ENCODE results near the gene TLE1.
"Not testable (repeated sequence)": the region's sequence is repeated elsewhere in the genome, so short reads cannot be mapped to it uniquely, and the experiment has no call there.

The TLE1 gene

GRCh38 chr9:81608289-81608657 is 81.1 kb downstream of the TLE1 start:
- H3K4me1 Mint-ChIP-seq, result no peaks in the 10 kb centered on the region
- H3K9me3 Mint-ChIP-seq, result peaks cover 31% of the 10 kb centered on the region
- H3K27ac Mint-ChIP-seq (ENCODE audit: low read depth), result no peak overlapping the region
- H3K4me3 Mint-ChIP-seq, result no peak overlapping the region
- no peaks in the 10 kb centered on the region for H3K27me3 Mint-ChIP-seq
- H3K36me3 Mint-ChIP-seq (ENCODE audit: insufficient read depth), result peaks cover 1% of the 10 kb centered on the region
- ATAC-seq (replicated peaks; ENCODE audit: extremely low read depth, poor library complexity, severe bottlenecking) (no peak), DNase-seq (ENCODE audit: low spot score in 2 of 2) (no peak)

GRCh38 chr9:81607593-81608288 is 81.6 kb downstream of the TLE1 start:
- H3K27me3 Mint-ChIP-seq, result no peaks in the 10 kb centered on the region
- ATAC-seq (replicated peaks; ENCODE audit: extremely low read depth, poor library complexity, severe bottlenecking), result no peak
- H3K27ac Mint-ChIP-seq (ENCODE audit: low read depth), result no peak overlapping the region
- no peak overlapping the region for H3K4me3 Mint-ChIP-seq
- H3K4me1 Mint-ChIP-seq, result no peaks in the 10 kb centered on the region
- peaks cover 1% of the 10 kb centered on the region for H3K36me3 Mint-ChIP-seq (ENCODE audit: insufficient read depth)
- peaks cover 33% of the 10 kb centered on the region for H3K9me3 Mint-ChIP-seq
- DNase-seq (ENCODE audit: low spot score in 2 of 2), result no peak

GRCh38 chr9:81606261-81606660 is 83.1 kb downstream of the TLE1 start:
- H3K4me1 Mint-ChIP-seq; H3K27ac Mint-ChIP-seq (ENCODE audit: low read depth); ATAC-seq (replicated peaks; ENCODE audit: extremely low read depth, poor library complexity, severe bottlenecking); H3K27me3 Mint-ChIP-seq; DNase-seq (ENCODE audit: low spot score in 2 of 2); H3K4me3 Mint-ChIP-seq; H3K36me3 Mint-ChIP-seq (ENCODE audit: insufficient read depth): not testable (repeated sequence)
- H3K9me3 Mint-ChIP-seq, result peaks cover 36% of the 10 kb centered on the region

- no peaks in the 10 kb centered on the region for H3K4me1 Mint-ChIP-seq
- H3K9me3 Mint-ChIP-seq, result peaks cover 31% of the 10 kb centered on the region
- no peak for ATAC-seq (replicated peaks; ENCODE audit: extremely low read depth, poor library complexity, severe bottlenecking)
- H3K27me3 Mint-ChIP-seq, result no peaks in the 10 kb centered on the region
- no peak for DNase-seq (ENCODE audit: low spot score in 2 of 2)
- no peak overlapping the region for H3K27ac Mint-ChIP-seq (ENCODE audit: low read depth)
- H3K4me3 Mint-ChIP-seq, result no peak overlapping the region
- peaks cover 1% of the 10 kb centered on the region for H3K36me3 Mint-ChIP-seq (ENCODE audit: insufficient read depth)
These were observed 84.1 kb downstream of the TLE1 start for GRCh38 chr9:81605170-81605670.

- ATAC-seq (replicated peaks; ENCODE audit: extremely low read depth, poor library complexity, severe bottlenecking) (no peak), DNase-seq (ENCODE audit: low spot score in 2 of 2) (no peak)
- no peak overlapping the region for H3K27ac Mint-ChIP-seq (ENCODE audit: low read depth)
- no peaks in the 10 kb centered on the region for H3K27me3 Mint-ChIP-seq
- H3K36me3 Mint-ChIP-seq (ENCODE audit: insufficient read depth), result peaks cover 1% of the 10 kb centered on the region
- no peaks in the 10 kb centered on the region for H3K4me1 Mint-ChIP-seq
- H3K9me3 Mint-ChIP-seq, result peaks cover 31% of the 10 kb centered on the region
- H3K4me3 Mint-ChIP-seq, result no peak overlapping the region
These were observed 84.8 kb downstream of the TLE1 start for GRCh38 chr9:81604306-81605169.

GRCh38 chr9:81602887-81603680 is 86.3 kb downstream of the TLE1 start:
- peaks cover 36% of the 10 kb centered on the region for H3K9me3 Mint-ChIP-seq
- DNase-seq (ENCODE audit: low spot score in 2 of 2), result no peak
- H3K4me1 Mint-ChIP-seq, result no peaks in the 10 kb centered on the region
- no peaks in the 10 kb centered on the region for H3K27me3 Mint-ChIP-seq
- H3K27ac Mint-ChIP-seq (ENCODE audit: low read depth), result no peak overlapping the region
- no peak overlapping the region for H3K4me3 Mint-ChIP-seq
- ATAC-seq (replicated peaks; ENCODE audit: extremely low read depth, poor library complexity, severe bottlenecking), result no peak
- H3K36me3 Mint-ChIP-seq (ENCODE audit: insufficient read depth), result peaks cover 1% of the 10 kb centered on the region

- no peak overlapping the region for H3K27ac Mint-ChIP-seq (ENCODE audit: low read depth)
- no peak overlapping the region for H3K4me3 Mint-ChIP-seq
- peaks cover 30% of the 10 kb centered on the region for H3K9me3 Mint-ChIP-seq
- no peaks in the 10 kb centered on the region for H3K27me3 Mint-ChIP-seq
- ATAC-seq (replicated peaks; ENCODE audit: extremely low read depth, poor library complexity, severe bottlenecking) (no peak), DNase-seq (ENCODE audit: low spot score in 2 of 2) (no peak)
- H3K36me3 Mint-ChIP-seq (ENCODE audit: insufficient read depth), result peaks cover 1% of the 10 kb centered on the region
- H3K4me1 Mint-ChIP-seq, result no peaks in the 10 kb centered on the region
These were observed 87.4 kb downstream of the TLE1 start for GRCh38 chr9:81601639-81602623.

GRCh38 chr9:81600631-81601030 is 88.7 kb downstream of the TLE1 start:
- no peaks in the 10 kb centered on the region for H3K4me1 Mint-ChIP-seq
- DNase-seq (ENCODE audit: low spot score in 2 of 2) (no peak), ATAC-seq (replicated peaks; ENCODE audit: extremely low read depth, poor library complexity, severe bottlenecking) (no peak)
- H3K27me3 Mint-ChIP-seq, result no peaks in the 10 kb centered on the region
- H3K4me3 Mint-ChIP-seq, result no peak overlapping the region
- H3K27ac Mint-ChIP-seq (ENCODE audit: low read depth), result no peak overlapping the region
- H3K9me3 Mint-ChIP-seq, result peaks cover 26% of the 10 kb centered on the region
- no peaks in the 10 kb centered on the region for H3K36me3 Mint-ChIP-seq (ENCODE audit: insufficient read depth)

- no peak overlapping the region for H3K27ac Mint-ChIP-seq (ENCODE audit: low read depth)
- peaks cover 24% of the 10 kb centered on the region for H3K9me3 Mint-ChIP-seq
- DNase-seq (ENCODE audit: low spot score in 2 of 2), result no peak
- ATAC-seq (replicated peaks; ENCODE audit: extremely low read depth, poor library complexity, severe bottlenecking), result no peak
- H3K36me3 Mint-ChIP-seq (ENCODE audit: insufficient read depth), result no peaks in the 10 kb centered on the region
- no peaks in the 10 kb centered on the region for H3K27me3 Mint-ChIP-seq
- H3K4me3 Mint-ChIP-seq, result no peak overlapping the region
- H3K4me1 Mint-ChIP-seq, result no peaks in the 10 kb centered on the region
These were observed 89.5 kb downstream of the TLE1 start for GRCh38 chr9:81599837-81600236.

- DNase-seq (ENCODE audit: low spot score in 2 of 2) (no peak), ATAC-seq (replicated peaks; ENCODE audit: extremely low read depth, poor library complexity, severe bottlenecking) (no peak)
- Mint-ChIP-seq H3K36me3 (ENCODE audit: insufficient read depth) (no peaks in the 10 kb centered on the region), H3K27ac (ENCODE audit: low read depth) (no peak overlapping the region), H3K9me3 (peaks cover 17% of the 10 kb centered on the region), H3K4me1 (no peaks in the 10 kb centered on the region), H3K4me3 (no peak overlapping the region), H3K27me3 (no peaks in the 10 kb centered on the region)
These were observed 90.5 kb downstream of the TLE1 start for GRCh38 chr9:81598811-81599210.

GRCh38 chr9:81598123-81598497 is 91.2 kb downstream of the TLE1 start:
- H3K9me3 Mint-ChIP-seq, result peaks cover 17% of the 10 kb centered on the region
- H3K27me3 Mint-ChIP-seq, result no peaks in the 10 kb centered on the region
- ATAC-seq (replicated peaks; ENCODE audit: extremely low read depth, poor library complexity, severe bottlenecking) (no peak), DNase-seq (ENCODE audit: low spot score in 2 of 2) (no peak)
- H3K36me3 Mint-ChIP-seq (ENCODE audit: insufficient read depth), result no peaks in the 10 kb centered on the region
- H3K4me1 Mint-ChIP-seq, result no peaks in the 10 kb centered on the region
- no peak overlapping the region for H3K4me3 Mint-ChIP-seq
- H3K27ac Mint-ChIP-seq (ENCODE audit: low read depth), result no peak overlapping the region

All from central memory CD8-positive, alpha-beta T cell (primary cell).